ENCODE results near the gene SETBP1.

Gene SETBP1

DNA sequence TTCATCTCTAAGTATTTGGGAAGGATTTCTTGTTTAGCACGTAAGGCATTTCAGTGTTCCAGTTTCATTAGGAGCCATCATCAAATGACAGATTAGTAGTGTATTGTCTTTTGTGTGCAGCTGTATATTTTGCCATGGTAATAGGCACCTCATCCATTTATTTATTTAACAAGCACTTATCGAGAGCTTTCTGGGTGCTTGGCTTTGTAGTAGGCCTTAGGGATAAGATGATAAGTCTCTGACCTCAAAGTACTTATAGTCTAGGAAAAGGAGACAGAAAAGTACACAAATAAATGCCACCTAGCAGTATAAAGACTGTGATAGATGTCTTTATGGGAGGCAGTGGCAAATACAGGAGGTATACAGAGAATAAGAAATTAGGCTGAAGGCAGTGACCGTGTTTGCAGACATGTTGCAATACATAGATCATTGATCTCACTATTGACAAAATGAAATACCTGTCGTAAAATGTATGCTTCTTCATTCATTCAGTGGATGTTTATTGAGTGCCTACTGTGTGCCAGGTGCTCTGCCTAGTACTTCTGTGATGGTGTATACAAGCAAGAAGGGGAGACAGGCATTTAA is 265.9 kb downstream of the SETBP1 start:
- no peak for DNase-seq

GRCh38 chr18:44949967-44950366 is 269.3 kb downstream of the SETBP1 start:
- DNase-seq, result peak; percentile 19

- DNase-seq, result no peak
Observed at GRCh38 chr18:44950685-44951195, 270.1 kb downstream of the SETBP1 start.

DNA sequence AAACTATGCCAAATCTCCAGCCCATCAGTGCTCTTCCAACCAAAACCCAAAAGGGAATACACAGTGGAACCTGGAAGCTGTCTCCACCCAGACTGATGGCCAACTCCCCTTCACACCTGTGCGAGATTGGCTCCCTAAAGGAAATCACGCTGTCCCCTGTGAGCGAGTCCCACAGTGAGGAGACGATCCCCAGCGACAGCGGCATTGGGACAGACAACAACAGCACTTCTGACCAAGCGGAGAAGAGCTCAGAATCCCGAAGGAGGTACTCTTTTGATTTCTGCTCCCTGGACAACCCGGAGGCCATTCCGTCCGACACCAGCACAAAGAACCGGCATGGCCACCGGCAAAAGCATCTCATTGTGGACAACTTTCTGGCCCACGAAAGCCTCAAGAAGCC is 271.1 kb downstream of the SETBP1 start:
- no peak for DNase-seq

- no peak for DNase-seq
Observed at GRCh38 chr18:44954257-44954656, 273.6 kb downstream of the SETBP1 start.

DNA sequence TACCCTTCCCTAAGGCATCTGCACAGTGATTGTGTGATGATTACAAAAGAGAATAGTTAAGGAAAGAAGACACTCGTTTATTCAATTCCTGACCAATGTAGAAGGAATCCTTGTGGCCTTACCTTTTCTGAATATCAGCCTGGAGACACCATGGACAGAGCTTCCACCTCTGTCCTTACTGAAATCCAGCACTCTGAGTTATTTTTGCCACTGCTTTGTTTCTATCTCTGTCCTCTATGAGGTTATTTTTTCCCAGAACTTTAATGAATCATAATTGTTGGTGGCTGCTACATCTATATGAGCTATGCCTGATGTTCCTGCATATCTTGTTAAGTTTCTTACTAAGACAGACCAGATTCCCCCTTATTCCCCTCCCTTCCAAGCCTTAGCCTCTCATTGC is 275.1 kb downstream of the SETBP1 start:
- DNase-seq, result no peak

- DNase-seq, result no peak
Observed at GRCh38 chr18:44957025-44957424, 276.3 kb downstream of the SETBP1 start.

DNA sequence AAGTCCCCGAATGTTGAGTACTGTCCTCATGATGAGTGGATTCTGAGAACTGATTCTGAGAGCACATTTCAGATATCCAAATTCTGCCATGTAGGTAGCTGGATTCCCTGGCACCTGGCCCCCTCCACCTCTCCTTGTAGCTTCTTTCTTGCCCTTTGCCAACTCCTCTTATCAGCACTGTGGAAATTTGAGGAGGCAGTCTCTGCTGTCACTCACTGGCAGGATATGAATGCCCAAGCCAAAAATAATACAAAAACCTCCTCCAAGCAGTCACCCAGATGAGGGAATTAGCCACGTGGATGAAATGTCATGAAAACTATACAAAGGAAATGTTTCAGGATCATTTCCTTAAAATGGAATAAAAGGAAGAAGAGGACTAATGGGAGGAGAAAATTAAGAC is 276.8 kb downstream of the SETBP1 start:
- DNase-seq, result no peak

GRCh38 chr18:44958040-44958439 is 277.4 kb downstream of the SETBP1 start:
- DNase-seq, result no peak

- DNase-seq, result no peak
Observed at GRCh38 chr18:44958455-44958854, 277.8 kb downstream of the SETBP1 start.

GRCh38 chr18:44959013-44959412 is 278.3 kb downstream of the SETBP1 start:
- no peak for DNase-seq

DNA sequence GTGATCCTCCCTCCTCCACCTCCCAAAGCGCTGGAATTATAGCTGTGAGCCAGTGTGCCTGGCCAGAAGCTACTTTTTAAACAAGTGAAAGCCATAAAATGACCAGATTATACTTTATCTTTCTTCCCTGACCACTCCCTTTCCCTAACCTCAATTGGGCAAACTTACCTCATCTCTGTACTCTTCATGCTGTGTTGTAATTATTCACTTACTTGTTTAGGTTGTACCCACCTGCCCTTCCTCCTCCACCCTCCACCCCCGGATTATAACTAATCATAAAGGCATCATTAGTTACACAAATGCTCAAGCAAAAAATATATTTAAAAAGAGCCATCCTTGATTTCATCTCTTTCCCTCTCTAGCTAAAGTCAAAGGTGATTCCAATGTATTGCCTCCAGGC is 279.9 kb downstream of the SETBP1 start:
- no peak for DNase-seq

DNA sequence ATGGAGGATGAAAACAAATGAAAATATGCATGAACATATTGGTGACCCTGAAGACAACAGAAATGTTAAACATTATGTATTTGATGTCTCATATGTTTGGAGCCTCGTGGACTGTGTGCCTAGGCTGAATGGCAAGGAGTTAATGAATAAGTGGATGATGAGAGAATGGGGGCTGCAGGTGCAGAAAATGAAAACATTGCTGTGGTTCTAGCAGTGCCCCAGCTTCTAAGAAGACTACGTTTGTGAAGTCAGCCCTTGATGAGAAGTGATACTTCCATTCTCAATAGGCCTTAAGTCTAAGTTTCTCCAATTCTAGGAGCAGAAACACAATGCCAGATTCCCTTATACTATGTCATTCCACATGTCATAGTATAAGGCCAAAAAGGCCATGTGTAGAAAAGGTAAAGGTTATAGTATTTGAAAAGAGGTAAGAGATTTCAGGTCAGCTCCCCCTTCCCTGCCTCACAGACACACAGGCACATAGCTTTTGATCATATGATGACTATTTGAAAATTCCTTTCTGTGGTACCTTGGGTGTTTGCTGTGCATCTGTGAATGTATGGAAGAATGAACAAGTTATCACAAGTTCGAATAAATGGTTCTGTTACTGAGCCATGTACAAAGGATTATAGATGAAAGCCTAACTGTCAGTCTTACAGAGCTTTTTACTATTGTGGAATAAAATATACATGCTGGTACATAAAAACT is 280.8 kb downstream of the SETBP1 start:
- no peak for DNase-seq

DNA sequence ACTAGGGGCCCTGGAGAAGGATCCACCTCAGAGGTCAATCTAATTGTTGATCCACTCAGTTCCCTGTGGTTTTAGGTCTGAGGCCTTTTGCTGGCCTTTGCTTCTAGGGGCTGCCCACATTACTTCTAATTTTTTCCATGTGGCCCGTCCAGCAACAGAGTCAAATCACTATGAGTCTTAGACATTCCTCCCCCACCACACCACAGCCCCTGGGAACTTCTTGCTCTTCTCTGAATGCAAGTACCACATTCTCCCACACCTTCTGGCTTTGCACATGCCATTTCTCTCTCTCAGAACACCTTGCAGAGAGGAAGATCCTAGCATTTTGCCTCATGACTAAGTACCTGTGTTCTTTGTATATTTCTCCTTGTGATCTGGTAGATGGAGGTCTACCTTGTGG is 286.9 kb downstream of the SETBP1 start:
- DNase-seq, result no peak

GRCh38 chr18:44968336-44968735 is 287.6 kb downstream of the SETBP1 start:
- no peak for DNase-seq

DNA sequence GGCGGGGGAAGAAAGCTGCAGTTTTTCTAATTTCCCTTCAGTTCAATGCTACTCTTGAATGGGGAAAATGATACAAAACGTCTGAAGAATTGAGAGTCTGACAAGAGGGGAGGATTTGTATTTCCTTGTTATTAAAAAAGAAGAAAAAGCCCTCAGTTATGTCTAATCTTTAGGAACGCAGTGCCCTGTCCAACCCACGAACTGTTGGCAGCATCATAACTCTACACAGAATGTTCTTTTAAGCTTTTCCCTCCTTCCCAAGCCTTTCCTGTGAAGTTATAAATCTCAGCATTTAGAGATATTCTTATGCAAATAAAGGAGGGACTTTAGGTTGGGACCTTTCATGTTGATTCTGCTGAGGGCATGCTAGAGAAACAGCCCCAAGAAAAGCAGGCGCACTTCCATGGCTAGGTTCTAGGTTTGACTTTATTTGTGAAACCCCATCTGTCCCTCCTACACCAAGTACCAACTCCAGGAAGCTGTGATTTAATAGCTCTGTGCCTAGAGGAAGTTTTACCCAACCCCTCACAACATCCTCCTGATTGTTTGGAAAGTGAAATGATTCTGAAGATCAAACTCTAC is 288.6 kb downstream of the SETBP1 start:
- DNase-seq, result no peak

GRCh38 chr18:44973282-44973681 is 292.6 kb downstream of the SETBP1 start:
- no peak for DNase-seq

DNA sequence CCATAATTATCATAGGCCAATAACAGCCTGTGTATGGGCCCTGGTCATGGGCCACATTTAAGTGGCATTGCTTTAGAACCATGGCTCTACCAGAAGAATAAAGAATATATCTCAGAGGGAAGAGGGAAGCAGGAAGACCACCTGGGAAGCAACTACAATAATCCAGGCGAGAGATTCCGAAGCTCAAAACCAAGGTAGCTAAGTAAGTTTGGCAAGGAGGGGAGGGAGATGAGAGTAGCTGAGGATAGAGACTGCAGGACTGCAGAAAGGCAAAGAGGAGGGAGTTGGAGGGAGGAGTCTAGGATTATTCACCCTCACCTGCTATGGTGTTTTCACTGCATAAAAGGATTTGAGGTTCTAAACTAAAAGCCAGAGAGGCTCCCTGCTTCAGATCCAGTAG is 293.5 kb downstream of the SETBP1 start:
- no peak for DNase-seq

- no peak for DNase-seq
Observed at GRCh38 chr18:44977856-44978255, 297.2 kb downstream of the SETBP1 start.

GRCh38 chr18:44979748-44980147 is 299.1 kb downstream of the SETBP1 start:
- DNase-seq, result no peak

DNA sequence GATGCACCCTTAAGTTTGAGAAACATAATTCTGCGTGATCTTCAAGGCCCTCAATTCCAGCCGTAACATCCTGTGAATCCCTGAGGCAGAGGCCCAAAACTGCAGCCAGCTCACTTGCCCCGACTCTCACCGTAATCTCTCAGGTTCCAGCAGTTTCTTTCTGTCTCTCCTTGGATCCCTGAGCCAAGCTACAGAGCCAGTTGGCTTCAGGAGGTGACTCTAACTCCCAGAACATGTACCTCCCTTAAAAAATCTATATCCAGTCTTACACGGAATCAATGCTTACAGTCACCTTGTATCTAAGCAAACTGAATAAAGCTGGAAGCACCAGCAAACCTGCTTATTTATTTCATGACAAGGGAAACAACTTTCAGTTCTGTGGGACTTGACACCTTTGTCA is 300.4 kb downstream of the SETBP1 start:
- no peak for DNase-seq

DNA sequence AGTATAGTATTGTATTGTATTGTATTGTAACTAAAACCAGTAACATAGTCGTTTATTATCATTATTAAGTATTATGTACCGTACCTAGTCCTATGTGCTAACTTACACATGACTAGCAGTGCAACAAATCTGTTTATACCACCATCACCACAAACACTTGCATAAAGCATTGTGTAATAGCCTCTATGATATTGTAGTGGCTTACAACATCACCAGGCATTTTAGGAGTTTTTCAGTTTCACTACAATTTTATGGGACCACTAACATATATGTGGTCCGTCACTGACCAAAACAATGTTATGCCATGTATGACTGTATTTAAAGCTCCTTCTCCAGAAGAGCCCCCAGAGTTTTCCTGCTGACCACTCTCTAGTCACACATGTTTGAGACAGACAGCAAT is 306.2 kb downstream of the SETBP1 start:
- no peak for DNase-seq

DNA sequence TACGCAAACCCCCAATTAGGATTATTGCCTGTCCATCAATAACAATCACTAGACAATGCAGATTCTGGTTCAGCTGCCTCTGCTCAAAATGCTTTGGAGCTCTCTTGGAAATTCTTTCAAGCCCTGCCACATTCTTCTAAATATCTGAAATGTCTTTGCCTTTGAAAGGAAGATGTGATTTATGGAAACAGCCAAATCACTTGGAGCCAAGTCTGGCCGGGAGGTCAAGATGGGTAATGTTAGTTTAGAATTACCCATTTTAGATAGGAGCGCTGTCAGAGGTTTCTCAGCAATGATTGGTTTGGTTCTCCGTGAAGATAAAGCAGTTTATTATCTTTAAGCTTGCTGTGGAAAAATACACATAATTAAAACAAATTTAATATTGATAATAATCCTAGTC is 306.7 kb downstream of the SETBP1 start:
- no peak for DNase-seq

GRCh38 chr18:44988821-44989587 is 308.3 kb downstream of the SETBP1 start:
- DNase-seq, result no peak

All from islet precursor cell (in vitro differentiated cells).